HepG2 (cell line): ENCODE results near the gene CCL1. TPM values are rescaled to one million over a fixed set of nuclear protein-coding genes. Genes with fewer than 3 reads are reported as not detected.

ENCODE experiments used
- ATAC-seq: fragments of 200-7000 bp; cut with Tn5 transposase; 3 replicates; pipeline ENCODE4 v1.9.1; 2020; ENCODE audit warnings: mild to moderate bottlenecking, moderate library complexity
- BruUV-seq: library from RNA; stranded (reverse); fragments of 400-500 nt; replicated peaks from 2 replicates; lab custom pipeline; 2021; lab: Mats Ljungman, UMichigan
- CTCF ChIA-PET: fragments of 300-600 bp; formaldehyde crosslinking; extraction: SDS; loops from one replicate; lab custom pipeline; 2021; ENCODE audit warnings: low total read pairs, inconsistent platforms, low intra/inter-chr PET ratio; lab: Yijun Ruan, JAX
- POLR2A ChIA-PET: fragments of 350-600 bp; sonication (Branson Sonifier 250); formaldehyde crosslinking; loops from one replicate; lab custom pipeline; 2020; ENCODE audit warnings: antibody characterized with exemption, inconsistent platforms; lab: Yijun Ruan, JAX
- DNase-seq: peaks from one replicate; pipeline ENCODE4 v3.0.0-alpha.2; 2015; ENCODE audit warnings: low spot score
- FAIRE-seq: peaks from 3 replicates; lab custom pipeline; 2011; peaks lifted over from hg19 to GRCh38; lab: Jason Lieb, UNC
- H2AFZ ChIP-seq: one replicate; pipeline ENCODE4 v1.6.1; 2011; ENCODE audit warnings: low read length, inconsistent platforms
- H3K27ac ChIP-seq: fragments of 300-600 bp; 3 replicates; pipeline ENCODE4 v1.8.0; 2011; ENCODE audit warnings: mixed run types, mild to moderate bottlenecking, mixed read lengths, low read length, inconsistent platforms; ENCODE audit not compliant: insufficient read depth; ENCODE audit errors: extremely low read length
- H3K27me3 ChIP-seq, 2 experiments: fragments of 200-600 bp in 1 of 2; 2 replicates in 1 of 2; 3 replicates in 1 of 2; pipeline versions ENCODE4 v1.6.0 to v1.8.0; 2011; ENCODE audit warnings: low read length in 2 of 2, mild to moderate bottlenecking in 2 of 2, moderate library complexity in 2 of 2, inconsistent platforms in 1 of 2; ENCODE audit not compliant: insufficient read depth in 2 of 2, control insufficient read depth in 1 of 2
- H3K36me3 ChIP-seq, 2 experiments: fragments of 200-600 bp in 1 of 2; replicated peaks in 1 of 2; 2 replicates in 1 of 2; 3 replicates in 1 of 2; pipeline versions ENCODE4 v1.5.1 to v1.8.0; 2011; ENCODE audit warnings: low read length in 2 of 2, inconsistent platforms in 1 of 2; ENCODE audit not compliant: insufficient read depth in 2 of 2, control insufficient read depth in 1 of 2
- H3K4me1 ChIP-seq: 2 replicates; pipeline ENCODE4 v1.5.1; 2012; ENCODE audit warnings: low read length, inconsistent platforms; ENCODE audit not compliant: insufficient read depth
- H3K4me2 ChIP-seq: 2 replicates; pipeline ENCODE4 v1.6.0; 2011; ENCODE audit warnings: low read depth, low read length, inconsistent platforms
- H3K4me3 ChIP-seq, 3 experiments: fragments of 200-600 bp in 1 of 3; sonication (generic), shearing (Covaris generic) in 1 of 3; replicated peaks in 1 of 3; 2 replicates each; pipeline ENCODE4 v1.5.1; 2011 to 2016; ENCODE audit warnings: low read length in 3 of 3, inconsistent platforms in 2 of 3, low read depth in 2 of 3, mild to moderate bottlenecking in 2 of 3, control low read depth in 1 of 3, mixed read lengths in 1 of 3; ENCODE audit not compliant: insufficient read depth in 1 of 3
- H3K79me2 ChIP-seq: one replicate; pipeline ENCODE4 v1.6.1; 2011; ENCODE audit warnings: low read length, inconsistent platforms; ENCODE audit not compliant: insufficient read depth
- H3K9ac ChIP-seq: 2 replicates; pipeline ENCODE4 v1.6.0; 2011; ENCODE audit warnings: mild to moderate bottlenecking, low read depth, low read length, inconsistent platforms; ENCODE audit not compliant: insufficient read depth
- H3K9me3 ChIP-seq: 2 replicates; pipeline ENCODE4 v1.5.1; 2012; ENCODE audit warnings: mild to moderate bottlenecking, low read length
- H4K20me1 ChIP-seq: 2 replicates; pipeline ENCODE4 v1.6.0; 2011; ENCODE audit warnings: inconsistent platforms, mild to moderate bottlenecking, low read length, moderate library complexity; ENCODE audit not compliant: insufficient read depth
- DR1 ChIP-seq: sonication (generic); formaldehyde crosslinking; IDR thresholded peaks from 2 replicates; pipeline ENCODE4 v1.8.0; 2021; ENCODE audit warnings: mild to moderate bottlenecking, missing genetic modification reagents, inconsistent platforms
- EED ChIP-seq: sonication (generic); formaldehyde crosslinking; IDR thresholded peaks from 2 replicates; pipeline ENCODE4 v1.5.0; 2020; ENCODE audit warnings: mild to moderate bottlenecking, missing genetic modification reagents
- NFE2 ChIP-seq: sonication (generic); formaldehyde crosslinking; IDR thresholded peaks from 2 replicates; pipeline ENCODE4 v1.4.0; 2020; ENCODE audit warnings: missing genetic modification reagents
- PHF5A ChIP-seq: IDR thresholded peaks from one replicate; pipeline ENCODE4 v1.6.1; 2018; ENCODE audit warnings: low read depth, missing genetic modification reagents; ENCODE audit not compliant: unreplicated experiment
- SIX1 ChIP-seq: sonication (generic); formaldehyde crosslinking; IDR thresholded peaks from 2 replicates; pipeline ENCODE4 v1.4.0; 2020; ENCODE audit warnings: missing genetic modification reagents, borderline replicate concordance
- SRSF1 ChIP-seq: fragments of 200-400 bp; formaldehyde crosslinking; optimal IDR thresholded peaks from 2 replicates; pipeline ENCODE3; 2017; ENCODE audit warnings: mild to moderate bottlenecking, low read depth, low read length, moderate library complexity
- ZBTB21 ChIP-seq: sonication (generic); formaldehyde crosslinking; IDR thresholded peaks from 2 replicates; pipeline ENCODE4 v1.4.0; 2020; ENCODE audit warnings: missing genetic modification reagents
- ZNF225 ChIP-seq: sonication (generic); formaldehyde crosslinking; IDR thresholded peaks from 2 replicates; pipeline ENCODE4 v1.4.0; 2020; ENCODE audit warnings: mild to moderate bottlenecking, missing genetic modification reagents
- ZNF282 ChIP-seq: fragments of 450-650 bp; IDR thresholded peaks from 2 replicates; pipeline ENCODE4 v1.6.1; 2018; ENCODE audit not compliant: partially characterized antibody
- ZNF558 ChIP-seq: sonication (generic); formaldehyde crosslinking; IDR thresholded peaks from 2 replicates; pipeline ENCODE4 v1.9.0; 2022; ENCODE audit warnings: mild to moderate bottlenecking, missing genetic modification reagents, borderline replicate concordance
- WGBS: methylation state at CpG from one replicate; pipeline ENCODE4 v1.1.6; 2017; ENCODE audit warnings: low lambda C conversion rate; 5-methylcytosine and 5-hydroxymethylcytosine counted together
- in situ Hi-C: cut with HindIII; loops from 2 replicates; pipeline ENCODE4 v1.10.0; 2017; ENCODE audit warnings: low pct_unique_long_range_greater_than_20kb; ENCODE audit not compliant: extremely low pct_ligation_motif_present
- intact Hi-C: fragments of 100-400 bp; cut with micrococcal nuclease; formaldehyde crosslinking; loops from one replicate; pipeline ENCODE4 v1.10.0; 2022; ENCODE audit not compliant: unreplicated experiment
- polyA plus RNA-seq, 8 experiments: library from polyadenylated mRNA; depleted of rRNA in 3 of 8; stranded (reverse) in 7 of 8; unstranded in 1 of 8; fragments of >200 nt; fragmentation: Illumina TruSeq in 4 of 8; extraction: Trizol in 4 of 8; gene quantifications; 2 replicates each; pipeline versions ENCODE4 v1.2.1 to v1.2.3, GENCODE V29; 2011 to 2016; ENCODE audit warnings: low read depth in 4 of 8, missing spikeins in 1 of 8, mixed read lengths in 1 of 8; ENCODE audit not compliant: insufficient read depth in 1 of 8
- total RNA-seq, 5 experiments: library from RNA; depleted of rRNA; stranded (reverse); fragments of >200 nt; fragmentation: Illumina TruSeq; extraction: Trizol; gene quantifications; 2 replicates each; pipeline ENCODE4 v1.2.3, GENCODE V29; 2016; ENCODE audit warnings: low read depth in 1 of 5
- TF ChIP-seq, protein P1 (sequence below): sonication (generic); formaldehyde crosslinking; IDR thresholded peaks from 2 replicates; pipeline ENCODE4 v1.8.0; 2022; ENCODE audit warnings: low read depth, missing genetic modification reagents
- TF ChIP-seq, protein P2 (sequence below): sonication (generic); formaldehyde crosslinking; IDR thresholded peaks from 2 replicates; pipeline ENCODE4 v1.8.1; 2023; ENCODE audit warnings: mild to moderate bottlenecking, moderate library complexity, missing genetic modification reagents
- TF ChIP-seq, protein P3 (sequence below): sonication (generic); formaldehyde crosslinking; IDR thresholded peaks from 2 replicates; pipeline ENCODE4 v1.4.0; 2020; ENCODE audit warnings: mild to moderate bottlenecking, missing genetic modification reagents

CCL1 gene
- total and polyA plus RNA-seq, 2 of the 13 experiments (the other 11 are each of a cell fraction or from before 2014, with no cell fraction given), result not detected

DNA sequence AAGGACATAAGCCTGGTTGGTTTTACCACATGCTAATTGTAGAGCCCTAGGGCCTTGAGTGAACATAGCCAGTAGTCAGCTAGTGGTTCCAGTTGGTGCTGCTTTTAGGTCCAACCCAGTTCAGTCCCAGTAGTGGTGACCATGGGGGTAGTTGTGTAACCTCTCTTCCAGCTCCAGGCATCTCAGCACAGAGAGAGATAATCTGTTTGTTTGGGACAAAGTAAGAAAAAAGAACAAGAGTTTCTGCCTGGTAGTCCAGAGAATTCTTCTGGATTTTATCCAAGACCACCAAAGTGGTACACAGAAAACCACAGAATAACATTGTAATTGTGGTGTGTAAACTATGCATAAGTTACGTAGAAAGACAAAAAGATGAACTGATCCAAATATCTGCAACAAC lies 11.9 kb downstream of the CCL1 start:
- in situ Hi-C loops (no loop called here), intact Hi-C loops (no loop called here)
- Histone ChIP-seq H3K27ac (no peak overlapping the region), H3K9me3 (no peaks in the 10 kb centered on the region), H3K9ac (no peak overlapping the region), H3K27me3 (no peaks in the 10 kb centered on the region; a peak in 1 of 5 replicates), H3K79me2 (no peaks in the 10 kb centered on the region), H4K20me1 (no peaks in the 10 kb centered on the region), H2AFZ (no peak overlapping the region), H3K36me3 (no peaks in the 10 kb centered on the region), H3K4me3 (no peak overlapping the region), H3K4me2 (no peak overlapping the region), H3K4me1 (no peaks in the 10 kb centered on the region)
- ATAC-seq (no peak), FAIRE-seq (no peak), DNase-seq (no peak)
- ChIA-PET POLR2A (no interaction called here), CTCF (no interaction called here)
- TF ChIP-seq, protein P1, sequence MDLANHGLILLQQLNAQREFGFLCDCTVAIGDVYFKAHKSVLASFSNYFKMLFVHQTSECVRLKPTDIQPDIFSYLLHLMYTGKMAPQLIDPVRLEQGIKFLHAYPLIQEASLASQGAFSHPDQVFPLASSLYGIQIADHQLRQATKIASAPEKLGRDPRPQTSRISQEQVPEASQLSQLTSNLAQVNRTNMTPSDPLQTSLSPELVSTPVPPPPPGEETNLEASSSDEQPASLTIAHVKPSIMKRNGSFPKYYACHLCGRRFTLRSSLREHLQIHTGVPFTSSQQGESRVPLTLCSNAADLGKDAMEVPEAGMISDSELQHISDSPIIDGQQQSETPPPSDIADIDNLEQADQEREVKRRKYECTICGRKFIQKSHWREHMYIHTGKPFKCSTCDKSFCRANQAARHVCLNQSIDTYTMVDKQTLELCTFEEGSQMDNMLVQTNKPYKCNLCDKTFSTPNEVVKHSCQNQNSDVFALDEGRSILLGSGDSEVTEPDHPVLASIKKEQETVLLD (CRISPR knock-in tag), result no peak
- no peak for TF ChIP-seq SRSF1
- TF ChIP-seq EED (CRISPR knock-in tag), result no peak
- TF ChIP-seq, protein P2, sequence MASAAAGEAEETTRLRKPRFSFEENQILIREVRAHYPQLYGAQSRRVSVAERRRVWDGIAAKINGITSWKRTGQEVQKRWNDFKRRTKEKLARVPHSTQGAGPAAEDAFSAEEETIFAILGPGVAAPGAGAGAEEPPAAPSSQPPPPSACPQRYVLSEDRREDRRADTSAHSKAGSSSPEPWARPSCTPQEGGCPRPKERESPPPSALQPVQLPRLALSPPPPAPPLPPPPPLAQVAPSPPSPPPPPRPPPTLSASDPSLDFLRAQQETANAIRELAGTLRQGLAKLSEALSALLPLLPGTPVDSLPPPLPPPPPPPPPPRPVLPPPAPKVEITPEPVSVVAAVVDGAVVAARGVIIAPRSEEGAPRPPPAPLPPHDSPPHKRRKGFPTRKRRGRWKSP (CRISPR knock-in tag), result no peak
- no peak for TF ChIP-seq ZNF282
- TF ChIP-seq SIX1 (CRISPR knock-in tag), result no peak
- TF ChIP-seq, protein P3, sequence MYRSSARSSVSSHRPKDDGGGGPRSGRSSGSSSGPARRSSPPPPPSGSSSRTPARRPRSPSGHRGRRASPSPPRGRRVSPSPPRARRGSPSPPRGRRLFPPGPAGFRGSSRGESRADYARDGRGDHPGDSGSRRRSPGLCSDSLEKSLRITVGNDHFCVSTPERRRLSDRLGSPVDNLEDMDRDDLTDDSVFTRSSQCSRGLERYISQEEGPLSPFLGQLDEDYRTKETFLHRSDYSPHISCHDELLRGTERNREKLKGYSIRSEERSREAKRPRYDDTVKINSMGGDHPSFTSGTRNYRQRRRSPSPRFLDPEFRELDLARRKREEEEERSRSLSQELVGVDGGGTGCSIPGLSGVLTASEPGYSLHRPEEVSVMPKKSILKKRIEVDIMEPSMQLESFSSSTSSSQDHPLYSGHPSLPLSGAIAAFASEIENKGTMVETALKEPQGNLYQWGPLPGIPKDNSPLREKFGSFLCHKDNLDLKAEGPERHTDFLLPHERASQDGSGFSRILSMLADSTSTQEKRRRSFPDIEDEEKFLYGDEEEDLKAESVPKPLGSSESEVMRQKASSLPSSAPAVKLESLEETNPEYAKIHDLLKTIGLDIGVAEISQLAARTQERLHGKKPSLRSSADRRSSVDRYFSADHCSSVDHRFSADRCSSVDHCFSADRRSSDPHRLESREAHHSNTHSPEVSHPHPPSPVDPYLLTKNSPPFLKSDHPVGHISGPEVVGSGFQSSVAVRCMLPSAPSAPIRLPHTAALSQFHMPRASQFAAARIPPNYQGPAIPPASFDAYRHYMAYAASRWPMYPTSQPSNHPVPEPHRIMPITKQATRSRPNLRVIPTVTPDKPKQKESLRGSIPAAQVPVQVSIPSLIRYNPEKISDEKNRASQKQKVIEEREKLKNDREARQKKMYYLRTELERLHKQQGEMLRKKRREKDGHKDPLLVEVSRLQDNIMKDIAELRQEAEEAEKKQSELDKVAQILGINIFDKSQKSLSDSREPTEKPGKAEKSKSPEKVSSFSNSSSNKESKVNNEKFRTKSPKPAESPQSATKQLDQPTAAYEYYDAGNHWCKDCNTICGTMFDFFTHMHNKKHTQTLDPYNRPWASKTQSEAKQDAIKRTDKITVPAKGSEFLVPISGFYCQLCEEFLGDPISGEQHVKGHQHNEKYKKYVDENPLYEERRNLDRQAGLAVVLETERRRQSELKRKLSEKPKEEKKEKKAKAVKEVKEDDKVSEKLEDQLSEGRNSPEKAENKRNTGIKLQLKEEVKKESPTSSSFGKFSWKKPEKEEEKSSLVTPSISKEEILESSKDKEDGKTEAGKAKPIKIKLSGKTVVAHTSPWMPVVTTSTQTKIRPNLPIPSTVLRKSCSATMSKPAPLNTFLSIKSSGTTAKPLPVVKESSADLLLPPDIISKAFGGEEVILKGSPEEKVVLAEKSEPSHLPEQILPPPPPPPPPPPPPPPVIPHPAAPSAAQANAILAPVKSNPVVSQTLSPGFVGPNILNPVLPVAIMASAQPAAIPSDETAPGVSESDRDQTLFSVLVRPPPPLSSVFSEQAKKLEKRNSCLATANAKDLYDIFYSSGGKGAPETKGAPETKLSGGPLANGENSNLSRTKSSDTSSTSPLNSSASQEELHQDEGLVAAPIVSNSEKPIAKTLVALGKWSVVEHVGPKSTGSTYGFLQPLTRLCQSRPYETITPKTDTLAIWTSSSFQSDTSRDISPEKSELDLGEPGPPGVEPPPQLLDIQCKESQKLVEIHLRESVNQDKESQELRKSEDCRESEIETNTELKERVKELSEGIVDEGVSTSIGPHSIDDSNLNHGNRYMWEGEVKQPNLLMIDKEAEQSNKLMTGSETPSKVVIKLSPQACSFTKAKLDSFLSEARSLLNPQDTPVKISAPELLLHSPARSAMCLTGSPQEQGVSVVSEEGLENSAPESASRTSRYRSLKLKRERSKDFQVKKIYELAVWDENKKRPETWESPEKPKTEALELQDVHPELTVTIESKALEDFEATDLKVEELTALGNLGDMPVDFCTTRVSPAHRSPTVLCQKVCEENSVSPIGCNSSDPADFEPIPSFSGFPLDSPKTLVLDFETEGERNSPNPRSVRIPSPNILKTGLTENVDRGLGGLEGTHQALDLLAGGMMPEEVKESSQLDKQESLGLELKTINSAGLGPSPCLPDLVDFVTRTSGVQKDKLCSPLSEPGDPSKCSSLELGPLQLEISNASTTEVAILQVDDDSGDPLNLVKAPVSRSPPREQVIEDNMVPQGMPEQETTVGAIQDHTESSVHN (CRISPR knock-in tag), result no peak
- TF ChIP-seq ZNF558 (CRISPR knock-in tag), result no peak
- no peak for TF ChIP-seq ZBTB21
- no peak for TF ChIP-seq ZNF225 (CRISPR knock-in tag)
- TF ChIP-seq DR1 (CRISPR knock-in tag), result no peak
- TF ChIP-seq NFE2 (CRISPR knock-in tag), result no peak
- no peak for TF ChIP-seq PHF5A (CRISPR knock-in tag)
- WGBS, result 11% methylated on average over 1 of the region's 1 CpG
- no TSS peak for BruUV-seq
